Effector memory CD4-positive, alpha-beta T cell (primary cell): ENCODE results near the gene FOXO1.
"Not testable (repeated sequence)": the region's sequence is repeated elsewhere in the genome, so short reads cannot be mapped to it uniquely, and the experiment has no call there.

Source experiments
- DNase-seq, 3 donors: peaks; one replicate each; pipeline ENCODE4 v3.0.0-alpha.2; 2020
- H3K27ac ChIP-seq: 2 replicates; pipeline ENCODE4 v1.7.0; 2013; ENCODE audit warnings: mild to moderate bottlenecking, low read length, moderate library complexity; ENCODE audit not compliant: insufficient read depth, poor library complexity, severe bottlenecking
- H3K27me3 ChIP-seq: replicated peaks from 2 replicates; pipeline ENCODE4 v1.7.0; 2013; ENCODE audit warnings: mild to moderate bottlenecking, low read length; ENCODE audit not compliant: insufficient read depth, control insufficient read depth, poor library complexity, severe bottlenecking
- H3K36me3 ChIP-seq: 2 replicates; pipeline ENCODE4 v1.7.0; 2013; ENCODE audit warnings: mild to moderate bottlenecking, low read length, moderate library complexity; ENCODE audit not compliant: control insufficient read depth, insufficient read depth
- H3K4me1 ChIP-seq: 2 replicates; pipeline ENCODE4 v1.7.0; 2013; ENCODE audit warnings: low read length, mild to moderate bottlenecking; ENCODE audit not compliant: control insufficient read depth, insufficient read depth, poor library complexity, severe bottlenecking
- H3K4me3 ChIP-seq: 2 replicates; pipeline ENCODE4 v1.7.0; 2013; ENCODE audit warnings: low read length, low read depth, mild to moderate bottlenecking; ENCODE audit not compliant: insufficient read depth, poor library complexity, severe bottlenecking
- H3K9me3 ChIP-seq: 2 replicates; pipeline ENCODE4 v1.7.0; 2013; ENCODE audit warnings: mild to moderate bottlenecking, low read length, moderate library complexity; ENCODE audit not compliant: control insufficient read depth
- total RNA-seq, 3 donors: gene quantifications; one replicate each; lab custom pipeline; 2026; lab: John Stamatoyannopoulos, UW

Gene FOXO1
- 111 to 130 (median 111) reads per million in 3 donors for total RNA-seq

- Histone ChIP-seq H3K4me1 (peaks cover 30% of the 10 kb centered on the region), H3K27ac (peak within 1 kb of the TSS; percentile 87), H3K27me3 (no peaks in the 10 kb centered on the region), H3K36me3 (no peaks in the 10 kb centered on the region), H3K9me3 (no peaks in the 10 kb centered on the region), H3K4me3 (peak within 1 kb of the TSS; percentile 99)
- DNase-seq: peak; percentile 79 to 83 (median 80)
Observed at GRCh38 chr13:40666045-40666932, at the start of gene FOXO1. TSS of gene FOXO1 (minus strand) at chr13:40666641. CDS start at chr13:40666212, 429 bp downstream.

GRCh38 chr13:40714433-40714832, 48.0 kb upstream of the FOXO1 start:
- H3K27ac ChIP-seq, H3K36me3 ChIP-seq, H3K27me3 ChIP-seq, H3K9me3 ChIP-seq, H3K4me1 ChIP-seq, H3K4me3 ChIP-seq, DNase-seq: not testable (repeated sequence)

- Histone ChIP-seq H3K27me3 (no peaks in the 10 kb centered on the region), H3K4me3 (no peak overlapping the region), H3K27ac (no peak overlapping the region), H3K4me1 (no peaks in the 10 kb centered on the region), H3K9me3 (no peaks in the 10 kb centered on the region), H3K36me3 (no peaks in the 10 kb centered on the region)
- DNase-seq: no peak
Observed at GRCh38 chr13:40706439-40706838, 40.0 kb upstream of the FOXO1 start.

GRCh38 chr13:40697711-40698110, 31.3 kb upstream of the FOXO1 start:
- no peak overlapping the region for H3K4me3 ChIP-seq
- H3K9me3 ChIP-seq: no peaks in the 10 kb centered on the region
- H3K4me1 ChIP-seq: no peaks in the 10 kb centered on the region
- H3K27ac ChIP-seq: no peak overlapping the region
- H3K36me3 ChIP-seq: no peaks in the 10 kb centered on the region
- no peaks in the 10 kb centered on the region for H3K27me3 ChIP-seq
- no peak for DNase-seq

- no peaks in the 10 kb centered on the region for H3K4me1 ChIP-seq
- no peaks in the 10 kb centered on the region for H3K36me3 ChIP-seq
- no peak overlapping the region for H3K27ac ChIP-seq
- no peaks in the 10 kb centered on the region for H3K27me3 ChIP-seq
- DNase-seq: no peak
- no peaks in the 10 kb centered on the region for H3K9me3 ChIP-seq
- H3K4me3 ChIP-seq: no peak overlapping the region
Observed at GRCh38 chr13:40694426-40694825, 28.0 kb upstream of the FOXO1 start.

GRCh38 chr13:40692946-40693345, 26.5 kb upstream of the FOXO1 start:
- DNase-seq: no peak
- no peak overlapping the region for H3K4me3 ChIP-seq
- no peaks in the 10 kb centered on the region for H3K9me3 ChIP-seq
- no peaks in the 10 kb centered on the region for H3K36me3 ChIP-seq
- no peaks in the 10 kb centered on the region for H3K4me1 ChIP-seq
- H3K27ac ChIP-seq: no peak overlapping the region
- H3K27me3 ChIP-seq: no peaks in the 10 kb centered on the region

GRCh38 chr13:40688781-40689180, 22.3 kb upstream of the FOXO1 start:
- Histone ChIP-seq H3K27ac (no peak overlapping the region), H3K27me3 (no peaks in the 10 kb centered on the region), H3K9me3 (no peaks in the 10 kb centered on the region), H3K4me1 (no peaks in the 10 kb centered on the region), H3K4me3 (no peak overlapping the region), H3K36me3 (no peaks in the 10 kb centered on the region)
- no peak for DNase-seq

GRCh38 chr13:40682449-40683240, 16.2 kb upstream of the FOXO1 start:
- Histone ChIP-seq H3K27me3 (no peaks in the 10 kb centered on the region), H3K4me1 (no peaks in the 10 kb centered on the region), H3K36me3 (no peaks in the 10 kb centered on the region), H3K27ac (no peak overlapping the region), H3K4me3 (no peak overlapping the region), H3K9me3 (no peaks in the 10 kb centered on the region)
- DNase-seq: no peak

GRCh38 chr13:40681341-40682146, 15.1 kb upstream of the FOXO1 start:
- Histone ChIP-seq H3K27ac (no peak overlapping the region), H3K36me3 (no peaks in the 10 kb centered on the region)
- DNase-seq: no peak

More at GRCh38 chr13:40681341-40682146, 15.1 kb upstream of the FOXO1 start:
- Histone ChIP-seq H3K4me3 (no peak overlapping the region), H3K27me3 (no peaks in the 10 kb centered on the region), H3K9me3 (no peaks in the 10 kb centered on the region), H3K4me1 (no peaks in the 10 kb centered on the region)
